Effector CD4-positive, alpha-beta T cell (primary cell): ENCODE data around the gene ARMC2.
"Not testable (repeated sequence)": the region's sequence is repeated elsewhere in the genome, so short reads cannot be mapped to it uniquely, and the experiment has no call there.

Experiments
- DNase-seq: peaks from one replicate; pipeline ENCODE4 v3.0.0-alpha.2; 2020

Gene ARMC2

GRCh38 chr6:108922499-108922898 lies 74.3 kb downstream of the ARMC2 start:
- no peak for DNase-seq

GRCh38 chr6:108927927-108928326 lies 79.7 kb downstream of the ARMC2 start:
- no peak for DNase-seq

GRCh38 chr6:108928650-108929049 lies 80.4 kb downstream of the ARMC2 start:
- DNase-seq = no peak

DNA sequence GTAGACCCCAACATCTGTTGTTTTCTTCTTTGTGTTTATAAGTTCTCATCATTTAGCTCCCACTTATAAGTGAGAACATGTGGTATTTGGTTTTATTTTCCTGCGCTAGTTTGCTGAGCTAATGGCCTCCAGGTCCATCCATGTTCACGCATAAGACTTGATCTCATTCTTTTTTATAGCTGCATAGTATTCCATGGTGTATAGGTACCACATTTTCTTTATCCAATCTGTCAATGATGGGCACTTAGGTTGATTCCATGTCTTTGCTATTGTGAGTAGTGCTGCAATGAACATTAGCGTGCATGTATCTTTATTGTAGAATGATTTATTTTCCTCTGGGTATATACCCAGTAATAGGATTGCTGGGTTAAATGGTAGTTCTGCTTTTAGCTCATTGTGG lies 82.9 kb downstream of the ARMC2 start:
- DNase-seq = not testable (repeated sequence)

DNA sequence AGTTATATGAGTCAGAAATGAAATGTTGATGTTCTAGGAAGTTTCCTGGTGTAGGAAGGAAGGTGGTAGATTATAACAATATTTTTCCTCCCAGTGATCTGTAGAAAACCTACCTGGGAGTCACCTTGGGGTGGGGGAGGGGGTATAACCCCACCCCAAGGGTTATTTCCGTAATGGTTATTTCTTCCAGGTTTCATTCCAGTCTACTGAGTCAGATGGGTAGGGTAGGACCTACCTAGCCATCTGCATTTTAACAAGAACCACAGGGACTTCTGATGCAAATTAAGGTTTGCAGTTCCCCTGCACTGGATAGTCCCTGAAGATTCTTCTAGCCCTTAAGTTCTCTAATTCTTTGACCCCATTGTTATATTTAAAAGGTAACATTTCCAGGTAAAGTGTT lies 88.9 kb downstream of the ARMC2 start:
- no peak for DNase-seq

- DNase-seq = no peak
These were observed 92.5 kb downstream of the ARMC2 start for GRCh38 chr6:108940741-108941140.

DNA sequence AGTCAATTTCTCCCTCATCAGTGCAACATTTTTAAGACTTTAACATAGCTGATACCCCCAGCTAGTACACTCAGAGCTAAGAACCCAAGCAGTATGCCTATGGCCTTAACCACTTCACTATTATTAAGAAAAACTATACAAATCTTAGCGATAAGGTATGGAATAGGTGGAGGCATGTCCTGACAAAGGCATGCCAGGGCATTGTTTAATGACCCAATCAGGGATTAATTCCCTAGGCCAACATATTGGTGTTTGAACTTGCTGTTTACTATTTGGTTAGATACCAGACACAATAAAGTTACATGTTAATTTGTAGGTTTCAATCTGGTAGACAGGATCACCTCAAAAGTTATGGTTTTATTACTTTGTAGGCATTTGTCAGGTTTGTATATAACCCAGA lies 93.1 kb downstream of the ARMC2 start:
- no peak for DNase-seq

- no peak for DNase-seq
These were observed 93.6 kb downstream of the ARMC2 start for GRCh38 chr6:108941859-108942258.

DNA sequence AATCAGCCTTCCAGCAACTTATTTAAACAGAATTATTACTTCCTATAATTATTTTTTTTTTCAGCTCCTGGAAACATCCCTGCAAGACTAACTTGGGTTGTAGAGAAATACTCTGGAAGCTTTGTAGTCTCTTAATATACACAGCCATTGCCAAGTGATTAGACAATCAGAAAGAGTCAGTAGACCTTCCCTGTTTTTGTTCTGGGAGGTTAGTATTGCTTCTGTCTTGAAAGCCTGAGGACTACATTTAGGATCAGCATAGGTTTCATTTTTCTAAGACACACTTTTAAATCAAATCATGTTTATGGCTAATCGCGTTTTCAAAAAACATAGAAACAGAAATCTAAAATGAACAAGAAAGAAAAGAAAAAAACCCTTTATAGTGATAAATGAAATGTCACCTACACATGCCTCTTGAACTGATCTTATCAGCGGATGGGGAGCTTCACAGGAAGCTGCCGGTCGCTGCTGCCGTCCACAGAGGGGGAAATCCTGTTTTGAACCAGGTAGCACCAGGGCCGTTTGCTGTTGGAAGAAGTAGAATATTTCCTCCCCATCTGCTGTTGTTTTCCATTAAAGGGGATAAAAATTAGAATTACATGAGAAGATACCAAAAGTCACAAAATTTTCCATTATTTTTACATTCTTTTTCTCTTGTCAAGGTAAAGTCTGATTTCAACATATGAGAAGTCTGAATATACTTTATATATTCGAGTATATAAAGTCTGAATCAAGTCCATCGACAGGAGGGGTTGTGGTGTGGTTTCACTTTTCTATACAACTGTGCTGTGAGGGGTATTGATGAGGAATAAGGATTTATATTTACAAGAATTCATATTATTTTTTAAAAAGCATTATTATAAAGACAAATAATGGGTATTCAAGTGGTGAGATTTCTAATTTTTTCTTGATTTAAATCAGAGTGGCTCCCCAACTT lies 94.6 kb downstream of the ARMC2 start:
- DNase-seq = peak; percentile 52

DNA sequence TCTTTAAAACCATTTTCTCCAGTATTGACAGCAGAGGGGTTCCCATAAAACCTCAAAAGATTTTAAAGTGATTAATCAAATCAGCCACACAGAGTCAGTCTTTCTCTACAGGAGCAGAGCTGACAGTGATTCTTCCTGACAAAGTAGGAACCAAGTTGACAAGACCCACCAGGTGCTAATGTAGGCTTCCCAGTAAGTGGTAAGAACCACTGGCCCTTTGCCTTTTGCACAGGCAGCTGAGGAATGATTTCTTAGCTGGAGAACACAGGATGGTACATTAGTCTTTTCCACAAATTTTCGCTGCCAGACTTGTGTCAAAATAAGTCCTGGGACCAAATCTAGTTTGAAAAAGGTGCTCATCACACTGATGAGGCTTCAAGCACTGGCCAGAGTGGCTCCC lies 95.8 kb downstream of the ARMC2 start:
- no peak for DNase-seq

DNA sequence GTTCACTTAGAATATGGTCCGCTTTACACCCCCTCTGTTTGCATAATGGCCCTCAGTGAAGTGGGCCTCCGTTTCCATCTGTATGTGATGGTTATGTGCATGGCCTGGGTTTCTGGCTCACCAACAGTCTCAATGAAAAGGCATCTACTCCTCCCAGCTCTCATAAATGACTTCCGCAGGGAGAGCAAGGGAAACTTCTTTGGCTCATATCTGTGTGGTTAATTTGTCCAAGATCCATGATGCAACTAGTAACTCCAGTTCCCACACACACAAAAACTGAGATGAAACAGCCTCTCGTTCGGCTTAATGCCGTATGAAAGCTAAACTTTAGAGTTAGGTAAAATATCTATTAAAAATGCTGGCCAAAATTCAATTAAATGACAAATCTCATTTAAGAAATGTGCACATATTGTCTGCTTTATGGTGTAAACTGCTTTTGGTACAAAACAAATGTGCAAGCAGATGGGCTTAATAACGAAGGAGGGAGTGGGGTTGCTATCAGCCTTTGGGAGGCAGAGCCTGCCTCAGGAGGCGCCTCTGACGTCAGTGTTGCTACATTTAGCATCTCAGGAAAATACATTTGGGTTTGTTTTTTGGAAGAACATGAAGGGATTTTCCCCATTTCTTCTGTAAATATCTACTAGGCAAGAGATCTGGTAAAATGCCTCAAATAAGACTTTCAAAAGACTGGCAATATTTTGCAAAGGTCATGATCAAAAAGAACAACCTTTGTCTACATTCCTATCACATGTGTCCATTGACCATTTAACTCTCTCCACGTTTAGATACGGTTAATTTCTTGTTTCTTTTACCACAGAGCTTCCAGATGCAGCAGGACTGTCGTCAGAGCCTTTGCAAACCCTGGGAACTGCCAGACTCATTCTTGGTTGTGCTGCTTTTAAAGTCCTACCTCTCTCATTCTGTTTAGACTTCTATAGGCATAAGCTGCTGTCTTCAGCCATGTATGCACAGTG lies 96.8 kb downstream of the ARMC2 start:
- no peak for DNase-seq

DNA sequence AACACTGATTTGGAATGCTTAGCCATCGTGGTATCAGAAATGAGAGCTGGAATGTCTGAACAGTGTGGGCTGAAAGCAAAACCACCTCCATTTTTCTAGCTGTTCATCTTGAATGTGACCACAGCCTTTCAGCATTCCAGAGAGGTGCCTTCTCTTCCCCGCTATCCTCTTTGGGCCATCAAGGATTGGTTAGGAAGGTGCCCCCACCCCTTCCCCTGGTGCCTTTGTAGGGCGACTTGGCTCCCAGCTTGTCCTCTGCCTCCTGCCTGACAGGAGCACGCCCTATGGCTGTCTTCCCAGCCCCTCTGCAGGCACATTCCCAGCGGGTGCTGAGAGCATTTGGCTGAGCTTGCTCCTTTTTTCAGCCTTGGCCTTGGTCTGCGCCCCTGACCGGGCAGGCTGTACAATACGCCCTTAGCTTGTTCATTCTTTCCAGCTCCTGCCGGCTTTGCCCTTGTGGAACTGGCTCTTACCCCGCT lies 97.5 kb downstream of the ARMC2 start:
- DNase-seq = no peak

DNA sequence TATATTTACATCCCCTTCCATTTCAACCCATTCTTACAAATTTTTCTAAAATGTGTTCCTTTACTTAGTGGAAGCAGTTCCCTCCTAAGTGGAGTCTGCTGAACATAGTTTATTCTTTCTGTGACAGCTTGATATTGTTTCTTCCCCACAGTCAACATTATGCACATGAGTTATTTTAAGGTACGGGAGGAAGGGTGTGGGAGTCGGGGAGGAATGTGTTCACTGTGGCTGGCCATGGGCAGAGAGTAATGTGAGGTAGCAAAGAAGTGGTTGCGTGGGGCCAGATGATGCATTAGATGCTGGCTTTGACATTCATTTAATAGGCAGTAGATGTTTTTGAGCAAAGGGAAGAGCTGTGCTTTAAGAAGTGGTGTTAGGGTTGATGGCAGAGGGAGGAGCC lies 98.5 kb downstream of the ARMC2 start:
- DNase-seq = no peak

DNA sequence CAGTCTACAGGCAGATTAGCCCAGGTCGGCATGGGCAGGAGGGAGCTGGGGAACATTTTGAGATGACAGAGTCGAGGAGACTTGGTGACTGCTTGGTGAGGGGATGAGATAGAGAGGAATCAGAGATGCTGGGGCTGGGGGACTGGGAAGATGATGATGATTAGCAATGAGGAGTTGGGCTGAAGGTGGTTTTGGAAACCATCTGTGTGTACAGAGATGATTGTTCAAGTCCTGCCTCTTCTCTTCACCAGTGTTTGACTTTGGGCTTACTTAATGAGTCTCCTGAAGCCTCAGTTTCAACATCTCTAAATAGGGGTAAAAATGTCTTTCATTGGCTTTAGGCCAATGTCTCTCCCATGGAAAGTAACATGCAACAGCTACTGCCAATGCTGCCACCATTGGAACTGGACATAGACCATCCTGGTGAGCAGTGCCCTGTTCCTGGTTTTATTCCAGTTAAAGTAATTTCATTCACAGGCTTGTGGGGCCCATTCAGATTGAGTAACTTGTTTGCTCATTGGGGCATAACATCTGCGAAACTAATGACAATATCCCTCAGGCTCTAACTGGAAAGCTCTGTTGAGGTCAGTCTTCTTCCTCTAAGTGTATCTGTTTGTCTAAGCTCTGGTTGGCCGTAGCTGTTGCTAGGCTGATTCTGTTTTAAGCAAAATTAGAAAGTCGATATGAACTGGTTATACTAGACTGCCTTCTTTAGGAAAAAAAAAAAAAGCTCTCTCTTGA lies 99.1 kb downstream of the ARMC2 start:
- no peak for DNase-seq

GRCh38 chr6:108948181-108948661 lies 100.0 kb downstream of the ARMC2 start:
- no peak for DNase-seq

GRCh38 chr6:108951351-108951953 lies 103.2 kb downstream of the ARMC2 start:
- no peak for DNase-seq

DNA sequence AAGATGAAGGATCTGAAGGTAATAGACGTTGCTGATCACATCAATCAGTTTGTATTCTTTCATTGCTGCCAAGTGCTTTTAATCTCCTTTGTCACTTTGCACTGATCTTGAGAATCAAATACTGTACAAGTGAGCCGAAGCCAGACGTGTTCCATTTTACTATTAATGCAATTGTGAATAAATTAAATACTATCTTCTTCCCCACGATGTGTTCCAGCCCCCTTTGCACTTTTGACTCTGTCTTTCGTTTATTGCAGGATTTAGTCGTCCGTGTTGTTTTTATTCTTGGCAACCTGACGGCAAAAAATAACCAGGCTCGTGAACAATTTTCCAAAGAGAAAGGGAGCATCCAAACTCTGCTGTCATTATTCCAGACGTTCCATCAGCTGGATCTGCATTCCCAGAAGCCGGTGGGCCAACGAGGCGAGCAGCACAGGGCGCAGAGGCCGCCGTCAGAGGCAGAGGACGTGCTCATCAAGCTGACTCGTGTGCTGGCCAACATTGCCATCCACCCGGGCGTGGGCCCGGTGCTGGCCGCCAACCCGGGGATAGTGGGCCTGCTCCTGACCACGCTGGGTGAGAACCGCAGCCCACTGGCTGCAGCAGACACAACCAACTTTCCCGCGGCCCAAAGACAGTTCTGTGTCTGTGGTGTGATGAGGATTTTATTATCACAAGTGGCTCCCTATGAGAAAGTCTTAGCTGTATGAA lies 104.7 kb downstream of the ARMC2 start:
- no peak for DNase-seq

GRCh38 chr6:108953681-108954080 lies 105.5 kb downstream of the ARMC2 start:
- DNase-seq = no peak

- no peak for DNase-seq
These were observed 107.2 kb downstream of the ARMC2 start for GRCh38 chr6:108955329-108955949.

DNA sequence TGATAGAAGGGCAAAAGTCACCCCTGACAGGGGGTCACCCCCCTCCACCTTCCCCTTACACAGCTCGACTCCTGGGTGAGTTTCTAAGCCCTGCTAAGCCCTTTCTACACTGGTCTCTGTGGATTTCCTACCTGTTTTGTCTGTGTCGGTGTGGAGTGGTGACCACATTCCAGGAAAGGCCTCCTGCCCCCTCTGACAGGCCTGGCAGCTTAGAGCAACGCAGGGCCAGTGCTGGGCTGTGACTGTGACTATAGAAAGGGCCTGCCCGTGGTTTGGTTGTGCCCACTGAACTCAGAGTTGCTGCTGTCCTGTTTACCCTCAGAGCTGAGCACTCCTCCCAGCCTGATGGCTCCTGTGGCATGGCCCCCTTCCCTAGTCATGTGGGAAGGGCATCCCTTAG lies 109.0 kb downstream of the ARMC2 start:
- no peak for DNase-seq
